ENCODE data around the gene EHBP1.

Gene EHBP1

DNA sequence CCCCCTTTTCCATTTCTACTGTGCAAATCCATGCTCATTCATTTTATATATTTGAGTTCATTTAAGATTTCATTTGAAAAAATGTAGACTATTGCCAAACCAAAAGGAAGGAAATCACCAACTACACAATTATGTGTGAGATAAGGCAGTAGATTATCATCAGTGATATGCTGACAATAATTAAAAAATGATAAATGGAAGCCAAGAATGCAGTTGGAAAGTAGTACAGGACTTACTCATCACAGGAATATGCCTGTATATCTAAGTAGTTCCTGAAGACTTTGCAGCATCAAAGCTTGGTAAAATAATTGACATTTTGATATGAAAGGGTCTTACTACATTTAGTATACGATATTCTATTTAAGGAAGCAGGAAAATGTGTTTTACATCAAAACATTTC is 179.0 kb downstream of the EHBP1 start:
- DNase-seq (ENCODE audit: low read depth): no peak

DNA sequence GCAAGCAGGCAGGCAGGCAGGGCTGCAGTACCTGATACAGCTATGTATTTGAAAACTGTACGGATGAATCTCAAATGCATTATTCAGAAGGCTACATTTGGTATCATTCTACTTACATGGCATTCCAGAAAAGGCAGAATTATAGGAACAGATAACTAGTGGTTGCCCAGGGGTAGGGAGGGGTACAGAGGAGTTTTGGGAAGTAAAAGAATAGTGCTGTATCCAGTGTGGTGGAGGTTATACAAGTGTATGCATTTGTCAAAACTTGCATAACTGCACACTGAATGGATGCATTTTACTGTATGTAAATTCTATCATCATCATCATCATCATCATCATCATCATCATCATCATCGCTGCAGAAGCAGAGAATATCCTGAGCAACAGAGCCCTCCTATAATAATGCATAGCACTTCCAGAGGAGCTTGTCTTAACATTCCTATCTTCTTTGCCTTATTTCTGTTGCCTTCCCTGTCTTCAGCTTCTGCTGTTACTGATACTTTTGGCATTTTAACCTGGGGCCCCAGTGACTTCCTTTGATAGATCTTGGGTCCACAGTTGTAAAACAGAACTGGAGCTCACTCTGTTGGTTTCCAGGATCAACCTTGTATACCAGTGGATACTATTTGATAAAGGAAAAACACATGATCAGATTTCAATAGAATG is 189.6 kb downstream of the EHBP1 start:
- DNase-seq (ENCODE audit: low read depth): no peak

DNA sequence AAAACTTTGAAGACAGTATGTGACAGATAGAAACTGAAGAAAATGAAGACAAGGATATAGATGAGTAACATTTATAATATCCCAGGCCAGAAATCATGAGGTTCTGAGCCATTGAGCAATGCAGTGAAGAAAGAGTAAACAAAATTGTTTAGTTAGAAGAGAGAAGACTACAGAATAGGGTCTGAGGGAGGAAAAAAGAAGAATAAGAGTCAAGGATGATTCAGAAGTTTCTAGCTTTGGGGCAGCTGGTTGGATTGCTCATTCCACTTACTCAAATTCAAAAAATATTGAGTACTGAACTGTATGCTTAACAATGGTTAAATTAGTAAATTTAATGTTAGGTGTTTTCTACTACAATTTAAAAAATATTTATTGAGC is 190.1 kb downstream of the EHBP1 start:
- DNase-seq (ENCODE audit: low read depth): no peak

DNA sequence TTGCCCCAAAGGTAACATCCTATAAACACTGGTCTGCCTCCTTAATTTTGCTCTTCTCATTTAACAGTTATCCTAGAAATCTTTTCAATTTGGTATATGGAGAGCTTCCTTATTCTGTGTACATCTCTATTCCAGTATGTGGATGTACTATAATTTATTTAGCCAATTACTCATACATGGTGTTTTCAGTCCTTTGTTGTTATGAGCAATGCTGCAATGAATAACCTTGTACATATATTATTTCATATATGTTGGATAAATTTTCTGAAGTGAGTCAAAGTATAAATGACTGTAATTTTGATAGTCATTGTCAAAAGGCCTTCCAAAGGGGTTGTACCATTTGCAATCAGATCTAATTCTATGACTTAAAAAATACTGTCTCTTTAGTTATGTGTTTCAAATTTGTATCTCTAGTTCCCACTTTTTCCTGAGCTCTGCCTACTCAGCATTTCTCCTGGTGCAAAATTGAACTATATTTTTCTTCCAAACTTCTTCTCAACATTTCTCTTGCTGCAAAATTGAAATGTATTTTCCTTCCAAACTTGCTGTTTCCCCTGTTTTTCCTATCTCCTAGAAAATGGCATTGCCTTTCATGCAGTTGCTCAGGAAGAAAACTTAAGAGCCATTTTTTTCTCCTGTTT is 191.8 kb downstream of the EHBP1 start:
- no peak for DNase-seq (ENCODE audit: low read depth)

DNA sequence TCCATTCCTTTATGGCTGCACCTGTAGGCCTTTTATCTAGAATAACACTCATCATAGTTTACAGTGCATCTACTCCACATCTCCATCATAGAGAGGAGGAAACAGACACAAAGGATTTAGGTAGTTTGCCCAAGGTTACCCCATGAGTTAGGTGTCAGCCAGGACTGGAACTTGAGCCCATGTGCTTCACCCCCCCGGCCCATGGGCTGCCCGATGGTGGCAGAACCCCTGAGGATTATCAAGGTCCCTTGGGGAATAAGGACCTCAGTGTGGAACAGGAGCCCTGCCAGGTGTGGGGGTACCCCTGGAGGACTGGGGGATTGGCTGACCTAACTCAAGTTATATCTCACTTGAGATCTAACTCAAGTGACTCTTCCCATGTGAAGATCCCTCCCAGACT is 198.8 kb downstream of the EHBP1 start:
- no peak for DNase-seq (ENCODE audit: low read depth)

DNA sequence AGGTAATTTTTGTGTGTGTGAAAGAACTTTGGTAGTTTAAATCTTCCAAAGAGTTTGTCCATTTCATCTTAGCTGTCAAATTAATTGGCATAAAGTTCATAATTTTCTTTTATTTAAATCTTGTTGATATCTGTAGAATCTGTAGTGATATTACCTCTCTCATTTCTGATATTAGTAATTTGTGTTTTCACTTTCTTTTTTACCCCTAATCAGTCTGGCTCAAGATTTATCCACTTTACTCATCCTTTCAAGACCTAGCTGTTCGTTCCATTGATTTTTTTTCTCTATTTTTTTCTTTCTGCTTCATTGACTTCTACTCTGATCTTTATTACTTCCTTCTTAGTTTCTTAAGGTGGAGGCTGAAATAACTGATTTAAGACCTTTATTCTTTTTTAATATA is 202.6 kb downstream of the EHBP1 start:
- no peak for DNase-seq (ENCODE audit: low read depth)

DNA sequence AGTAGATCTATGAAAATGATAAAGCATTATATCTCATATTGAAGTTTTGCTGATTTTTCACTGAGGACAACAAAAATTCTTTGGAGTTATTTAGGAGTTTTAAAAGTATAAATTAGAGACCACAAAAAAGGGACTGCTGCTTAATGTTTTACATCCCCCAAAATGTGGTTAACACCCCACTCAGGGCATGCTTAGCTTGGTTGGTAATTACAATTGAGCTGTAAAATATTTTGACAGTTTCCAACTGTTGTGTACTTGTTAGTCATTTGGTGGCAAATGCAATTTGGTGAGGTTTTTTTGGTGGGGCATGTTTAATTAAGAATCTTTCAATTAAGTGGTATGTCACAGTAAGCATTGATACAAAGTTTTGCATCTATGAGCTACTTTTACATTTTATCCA is 207.8 kb downstream of the EHBP1 start:
- no peak for DNase-seq (ENCODE audit: low read depth)

DNA sequence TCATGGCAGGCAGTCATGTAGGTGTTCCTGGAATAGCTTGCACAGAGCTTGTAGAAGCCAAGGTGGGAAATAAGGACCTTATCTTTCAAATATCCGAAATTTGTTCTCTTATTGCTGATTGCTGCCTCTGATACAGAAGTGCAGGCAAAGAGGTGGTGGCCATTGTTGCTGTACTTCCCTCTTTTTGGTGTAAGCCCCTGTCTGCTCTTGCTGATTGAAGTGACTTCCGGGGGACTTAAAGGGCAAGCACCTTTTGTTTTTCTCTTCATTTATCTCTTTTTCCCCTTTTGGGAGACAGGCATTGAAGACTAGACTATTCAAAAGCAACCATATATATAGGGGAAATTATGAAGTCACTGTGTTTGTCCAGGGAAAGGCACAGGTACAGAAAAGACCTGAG is 213.5 kb downstream of the EHBP1 start:
- DNase-seq (ENCODE audit: low read depth): no peak

DNA sequence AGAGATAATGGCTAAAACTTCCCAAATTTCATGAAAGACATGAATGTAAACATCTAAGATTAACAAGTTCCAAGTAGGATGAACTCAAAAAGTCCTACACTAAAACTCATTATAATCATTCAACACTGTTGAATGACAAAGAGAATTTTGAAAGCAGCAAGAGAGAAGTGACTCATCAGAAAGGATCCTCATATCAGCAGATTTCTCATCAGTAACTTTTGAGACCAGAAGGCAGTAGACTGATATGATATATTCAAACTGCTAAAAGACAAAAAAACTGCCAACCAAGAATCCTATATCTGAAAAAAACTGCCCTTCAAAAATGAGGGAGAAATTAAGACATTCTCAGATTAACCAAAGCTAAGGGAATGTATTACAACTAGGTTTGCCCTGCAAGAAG is 214.6 kb downstream of the EHBP1 start:
- DNase-seq (ENCODE audit: low read depth): no peak

DNA sequence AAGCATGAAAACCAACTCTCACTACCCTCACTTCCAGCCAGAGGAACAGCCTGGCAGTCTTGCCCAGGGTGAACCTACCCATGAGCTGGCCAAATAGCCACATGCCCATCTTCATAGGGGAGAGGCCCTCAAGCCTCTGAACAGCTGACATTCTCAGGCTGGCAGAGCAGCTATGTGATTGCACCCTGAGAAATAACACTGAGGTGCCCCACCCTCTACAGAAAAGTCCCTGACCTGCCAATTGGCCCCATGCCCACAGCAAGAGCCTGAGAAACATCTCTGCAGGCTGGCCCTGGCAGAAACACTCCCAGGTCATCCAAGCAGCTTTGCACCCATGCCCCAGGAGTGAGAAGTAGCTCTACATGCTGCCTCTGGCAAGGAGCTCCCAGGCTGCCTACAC is 217.7 kb downstream of the EHBP1 start:
- DNase-seq (ENCODE audit: low read depth): no peak

DNA sequence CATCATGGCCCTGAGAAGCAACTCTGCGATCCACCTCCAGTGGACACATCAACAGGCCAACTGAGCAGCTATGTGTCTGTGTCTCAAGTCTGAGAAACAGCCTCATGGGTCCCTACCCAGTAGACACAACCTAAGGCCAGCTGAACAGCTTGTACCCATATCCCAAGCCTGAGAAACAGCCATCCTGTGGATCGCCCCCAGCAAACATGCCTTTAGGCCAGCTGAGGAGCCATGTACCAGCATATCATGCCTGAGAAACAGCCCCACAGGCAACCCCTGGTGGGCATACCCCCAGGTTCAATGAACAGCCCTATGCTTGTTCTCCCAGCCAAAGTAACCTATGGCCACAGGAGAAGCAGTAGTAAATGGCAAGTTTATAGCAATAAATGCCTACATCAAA is 218.4 kb downstream of the EHBP1 start:
- no peak for DNase-seq (ENCODE audit: low read depth)

DNA sequence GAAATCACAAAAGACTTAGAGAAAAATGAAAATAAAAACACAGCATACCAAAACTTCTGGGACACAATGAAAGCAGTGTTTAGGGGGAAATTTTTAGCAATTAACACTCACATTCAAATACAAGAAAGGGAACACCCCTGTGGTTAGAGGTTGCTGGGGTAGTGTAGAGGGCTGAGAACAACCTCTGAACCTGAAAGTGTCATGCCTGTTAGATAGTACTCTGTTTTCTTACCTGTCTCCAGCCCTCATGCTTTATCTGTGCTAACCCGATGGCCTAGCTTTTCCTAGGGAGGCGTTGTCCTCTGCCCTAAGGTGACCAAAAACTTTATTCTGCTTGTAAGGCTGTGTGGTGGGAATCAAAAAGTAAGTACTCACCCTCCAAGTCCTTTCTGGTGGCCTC is 222.5 kb downstream of the EHBP1 start:
- no peak for DNase-seq (ENCODE audit: low read depth)

DNA sequence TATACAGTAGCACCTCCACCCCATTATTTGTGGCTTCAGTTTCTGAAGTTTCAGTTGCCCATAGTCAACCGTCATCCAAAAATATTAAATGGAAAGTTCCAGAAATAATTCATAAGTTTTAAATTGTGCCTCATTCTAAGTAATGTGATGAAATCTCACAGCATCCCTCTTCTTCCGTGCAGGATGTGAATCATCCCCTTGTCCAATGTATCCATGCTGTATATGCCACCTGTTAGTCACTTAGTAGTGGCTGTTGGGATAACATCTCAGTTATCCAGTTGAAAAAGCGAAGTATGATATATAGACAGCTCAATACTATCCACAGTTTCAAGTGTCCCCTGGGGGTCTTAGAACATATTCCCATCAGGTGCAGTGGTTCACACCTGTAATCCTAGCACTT is 226.0 kb downstream of the EHBP1 start:
- DNase-seq (ENCODE audit: low read depth): no peak

DNA sequence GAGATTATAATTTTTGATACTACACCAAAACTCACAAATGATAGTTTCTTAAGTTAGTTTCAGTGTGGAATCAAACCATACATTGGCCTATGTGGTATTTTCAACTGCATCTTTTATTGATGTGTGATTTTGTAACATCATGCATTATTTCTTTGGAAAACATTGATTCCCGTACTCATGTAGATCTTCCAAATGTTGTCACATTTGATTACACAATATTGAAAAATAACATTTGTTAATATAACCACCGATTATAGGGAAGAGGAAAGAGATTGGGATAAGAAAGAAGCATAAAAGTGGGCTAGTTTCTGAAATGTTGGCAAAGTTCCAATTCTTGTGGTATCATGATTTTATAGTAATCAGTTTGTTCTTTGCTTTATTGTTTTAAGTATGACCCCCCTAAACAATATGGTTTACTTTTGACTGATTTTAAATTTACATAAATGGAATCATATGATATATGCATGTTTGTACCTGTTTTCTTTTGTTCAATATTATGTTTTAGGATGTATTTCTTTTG is 227.9 kb downstream of the EHBP1 start:
- DNase-seq (ENCODE audit: low read depth): no peak

DNA sequence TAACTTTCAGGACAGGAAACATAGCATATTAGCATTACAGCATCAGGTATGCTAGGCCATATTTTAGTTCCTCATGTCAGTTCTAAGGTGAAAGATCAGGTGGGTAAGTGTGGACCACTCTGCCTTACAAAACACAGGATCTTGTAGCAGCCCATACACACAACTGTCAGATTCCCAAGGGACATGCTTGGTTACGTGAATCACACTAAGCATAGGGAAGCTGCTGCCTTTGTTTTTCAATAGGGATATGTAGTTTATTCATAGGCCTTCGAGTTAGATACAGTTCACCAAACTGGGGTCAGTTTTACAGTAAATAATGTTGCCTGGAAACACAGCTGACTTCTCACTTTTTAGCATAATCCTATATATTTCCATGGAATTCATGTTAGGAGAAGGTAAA is 229.0 kb downstream of the EHBP1 start:
- no peak for DNase-seq (ENCODE audit: low read depth)

DNA sequence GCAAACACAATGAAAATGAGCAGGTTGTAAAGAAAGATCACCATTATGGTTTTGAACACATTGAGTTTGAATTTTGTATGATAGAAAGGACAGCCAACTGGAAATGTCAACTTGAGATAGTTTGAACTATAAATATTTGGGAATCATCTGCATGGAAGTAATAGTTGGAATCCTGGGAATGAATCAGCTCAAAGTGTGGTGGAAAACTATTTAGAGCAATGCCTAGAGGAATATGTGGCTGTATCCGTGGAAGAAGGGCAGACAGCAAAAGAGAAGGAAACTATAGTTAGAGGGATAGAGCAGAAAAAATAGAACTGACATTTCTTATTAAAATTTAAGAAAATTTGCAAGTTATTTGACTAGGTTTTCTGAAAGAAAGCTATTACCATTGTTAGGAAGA is 232.6 kb downstream of the EHBP1 start:
- no peak for DNase-seq (ENCODE audit: low read depth)

DNA sequence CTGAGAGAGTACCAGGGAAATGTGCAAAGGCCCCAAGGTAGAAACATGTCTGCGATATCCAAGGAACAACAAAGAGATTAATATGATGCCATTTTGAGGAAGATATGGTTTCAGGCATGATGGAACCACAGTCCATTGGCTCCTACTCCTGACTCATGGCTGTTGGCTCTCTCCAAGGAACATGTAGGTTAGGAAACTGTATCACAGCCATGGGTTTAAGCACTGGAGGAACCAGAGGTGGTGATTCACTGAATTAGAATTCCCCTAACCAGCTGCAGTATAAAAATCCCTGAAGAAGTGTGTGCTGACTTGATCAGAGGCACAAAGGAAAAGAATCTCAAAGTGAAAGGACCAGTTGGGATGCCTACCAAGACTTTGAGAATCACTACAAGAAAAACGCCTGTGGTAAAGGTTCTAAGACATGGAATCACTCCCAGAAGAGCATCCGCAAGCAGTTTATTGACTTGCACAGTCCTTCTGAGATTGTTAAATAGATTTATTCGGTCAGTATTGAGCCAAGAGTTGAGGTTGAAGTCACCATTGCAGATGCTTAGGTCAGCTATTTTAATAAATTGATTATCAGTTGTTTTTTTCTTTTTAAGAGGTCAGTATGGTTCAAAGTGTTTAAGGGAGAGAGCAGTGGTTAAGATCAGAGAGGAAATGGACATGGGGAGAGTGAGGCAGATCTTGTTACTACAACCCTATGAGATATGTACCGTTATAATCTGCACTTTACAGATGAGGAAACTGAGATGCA is 234.4 kb downstream of the EHBP1 start:
- no peak for DNase-seq (ENCODE audit: low read depth)

DNA sequence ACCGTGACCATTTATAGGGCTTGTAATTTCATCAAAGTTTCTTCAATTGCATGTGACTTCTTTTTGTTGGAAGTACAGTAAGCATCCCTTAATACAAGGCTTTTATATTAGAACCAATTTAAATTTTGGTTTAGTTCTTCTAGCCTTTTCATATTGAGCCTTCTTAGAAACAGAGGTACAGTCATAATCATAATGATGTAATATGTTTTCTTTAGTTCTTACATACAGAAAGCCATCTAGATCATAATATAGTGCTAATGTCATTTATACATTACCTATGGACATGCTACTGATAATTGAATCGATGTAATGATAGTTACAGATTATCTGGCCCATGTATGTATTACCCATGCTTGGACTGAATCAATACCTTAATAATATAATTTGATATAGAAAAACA is 235.2 kb downstream of the EHBP1 start:
- DNase-seq (ENCODE audit: low read depth): no peak

DNA sequence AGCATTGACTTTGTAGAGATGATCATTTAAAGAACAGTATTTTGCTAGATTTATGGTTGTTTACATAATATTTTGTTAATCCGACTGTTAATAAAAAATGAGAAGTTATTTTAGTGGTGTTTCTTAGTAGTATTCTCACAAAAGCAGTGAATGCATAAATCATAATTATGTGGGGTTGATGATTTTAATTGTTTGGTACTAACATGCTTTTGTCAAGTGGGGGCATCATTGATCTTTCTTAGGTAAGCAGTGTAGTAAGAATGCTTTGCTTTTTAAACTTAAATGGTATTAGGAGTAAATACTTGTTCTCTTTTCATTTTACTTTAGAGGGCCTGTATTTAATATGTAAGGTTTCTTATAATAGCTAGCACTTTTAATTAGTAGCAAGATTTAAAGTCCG is 235.9 kb downstream of the EHBP1 start:
- no peak for DNase-seq (ENCODE audit: low read depth)

DNA sequence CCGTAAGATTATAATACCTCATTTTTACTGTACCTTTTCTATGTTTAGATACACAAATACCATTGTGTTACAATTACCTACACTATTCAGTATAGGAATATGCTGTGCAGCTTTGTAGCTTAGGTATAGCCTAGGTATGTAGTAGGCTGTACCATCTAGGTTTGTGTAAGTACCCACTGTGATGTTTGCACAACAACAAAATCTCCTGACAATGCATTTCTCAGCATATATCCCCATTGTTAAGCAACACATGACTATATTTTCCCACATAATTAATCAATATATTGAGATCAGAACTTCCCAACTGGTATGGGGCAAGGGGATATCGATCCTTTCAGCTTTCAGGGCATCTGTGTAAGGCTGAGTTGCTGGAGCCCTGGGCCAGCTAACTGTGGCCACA is 238.8 kb downstream of the EHBP1 start:
- no peak for DNase-seq (ENCODE audit: low read depth)

DNA sequence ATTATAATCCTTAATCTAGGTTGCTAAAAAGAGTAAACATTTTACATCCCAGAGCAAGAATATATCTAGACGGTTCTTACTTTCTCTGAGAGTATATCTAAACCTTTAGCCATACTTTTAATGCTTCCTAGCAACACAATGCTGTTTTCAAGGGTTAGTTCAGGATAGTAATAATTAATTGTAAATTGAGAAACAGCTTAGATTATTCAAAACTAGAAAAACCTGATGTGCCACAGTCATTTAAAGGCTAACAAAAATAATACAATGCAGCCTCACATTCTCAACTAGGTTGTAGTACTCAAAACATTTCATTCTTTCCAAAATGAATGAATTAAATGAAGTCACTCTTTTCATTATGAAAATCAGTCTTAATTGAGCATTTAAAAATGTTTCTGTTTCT is 241.9 kb downstream of the EHBP1 start:
- no peak for DNase-seq (ENCODE audit: low read depth)

DNA sequence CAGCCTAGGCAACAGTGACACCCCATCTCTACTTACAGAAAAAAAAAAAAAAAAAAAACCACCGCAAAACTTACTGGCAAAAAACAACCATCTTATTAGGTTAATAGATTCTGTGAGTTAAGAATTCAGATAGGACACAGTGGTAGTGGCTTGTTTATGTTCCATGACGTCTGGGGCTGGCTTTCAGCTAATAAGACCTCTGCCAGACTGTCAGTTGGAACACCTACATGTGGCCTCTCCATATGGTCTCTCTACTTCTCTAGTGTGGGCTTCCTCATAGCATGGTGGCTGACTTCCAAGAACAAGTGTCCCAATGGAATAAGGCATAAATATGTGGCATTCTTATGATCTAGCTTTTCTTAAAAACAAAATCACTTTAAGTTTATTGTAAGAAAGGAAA is 251.1 kb downstream of the EHBP1 start:
- DNase-seq (ENCODE audit: low read depth): no peak

DNA sequence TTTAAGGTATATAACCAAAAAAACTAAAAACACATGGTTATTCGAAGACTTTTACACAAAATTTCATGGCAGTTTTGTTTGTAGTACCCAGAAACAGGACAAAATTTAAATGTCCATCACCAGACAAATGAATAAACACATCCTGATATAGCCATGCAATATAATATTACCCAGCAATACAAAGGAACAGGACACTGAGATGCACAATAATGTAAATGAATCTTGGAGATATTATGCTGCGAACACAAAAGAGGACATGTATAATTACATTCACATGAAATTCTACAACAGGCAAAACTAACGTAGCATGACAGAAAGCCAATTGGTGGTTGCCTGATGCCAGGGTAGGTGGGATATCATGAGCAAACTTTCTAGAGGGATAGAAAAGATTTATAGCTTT is 252.7 kb downstream of the EHBP1 start:
- DNase-seq (ENCODE audit: low read depth): no peak

All from CMK (cell line).